Erythroblast (primary cell): ENCODE measurements around the gene TEX50.
"Not testable (repeated sequence)": the region's sequence is repeated elsewhere in the genome, so short reads cannot be mapped to it uniquely, and the experiment has no call there.

ENCODE experiments used
- DNase-seq, 2 experiments: peaks; one replicate each; lab custom pipeline; 2025; lab: John Stamatoyannopoulos, UW
- GATA1 ChIP-seq: IDR thresholded peaks from 2 replicates; pipeline ENCODE4 v1.6.1; 2011; ENCODE audit warnings: low read depth, mild to moderate bottlenecking, control low read depth, low read length, moderate library complexity
- POLR2A ChIP-seq: IDR thresholded peaks from 2 replicates; pipeline ENCODE4 v1.6.1; 2011; ENCODE audit warnings: mild to moderate bottlenecking, low read length

The TEX50 gene

GRCh38 chr1:173638043-173639021 lies 3.2 kb downstream of the TEX50 start:
- TF ChIP-seq GATA1 (no peak), POLR2A (no peak)
- DNase-seq, result no peak

GRCh38 chr1:173639102-173639501 lies 4.0 kb downstream of the TEX50 start:
- DNase-seq, result peak in 1 of 2 experiments; percentile 18

GRCh38 chr1:173642450-173643139 lies 7.5 kb downstream of the TEX50 start:
- not testable (repeated sequence) for DNase-seq

More at GRCh38 chr1:173639102-173639501, 4.0 kb downstream of the TEX50 start:
- no peak for TF ChIP-seq POLR2A

- TF ChIP-seq POLR2A (no peak), GATA1 (no peak)
- no peak for DNase-seq
These were observed 11.5 kb downstream of the TEX50 start for GRCh38 chr1:173646656-173647055.

GRCh38 chr1:173648880-173649605 lies 13.9 kb downstream of the TEX50 start:
- TF ChIP-seq GATA1 (no peak), POLR2A (no peak)
- no peak for DNase-seq

- no peak for TF ChIP-seq POLR2A
- no peak for TF ChIP-seq GATA1
- no peak for DNase-seq
These were observed 25.2 kb downstream of the TEX50 start for GRCh38 chr1:173660306-173660705.

- peak in 1 of 2 experiments; percentile 21 for DNase-seq
- no peak for TF ChIP-seq GATA1
- TF ChIP-seq POLR2A, result no peak
These were observed 26.1 kb downstream of the TEX50 start for GRCh38 chr1:173661271-173661670.

GRCh38 chr1:173661763-173662162 lies 26.6 kb downstream of the TEX50 start:
- TF ChIP-seq POLR2A (no peak), GATA1 (no peak)
- no peak for DNase-seq

GRCh38 chr1:173663159-173663558 lies 28.0 kb downstream of the TEX50 start:
- no peak for DNase-seq
- TF ChIP-seq GATA1 (no peak), POLR2A (no peak)

GRCh38 chr1:173666646-173667045 lies 31.5 kb downstream of the TEX50 start:
- TF ChIP-seq POLR2A (no peak), GATA1 (no peak)
- DNase-seq, result peak in 1 of 2 experiments; percentile 45

- DNase-seq, result peak; percentile 73 to 74
- TF ChIP-seq POLR2A (no peak), GATA1 (no peak)
These were observed 34.4 kb downstream of the TEX50 start, which contains the start of gene ANKRD45 for GRCh38 chr1:173669491-173669941. TSS of gene ANKRD45 (minus strand) at chr1:173669851. CDS start at chr1:173659418, 10,433 bp downstream.

- peak in 1 of 2 experiments; percentile 45 for DNase-seq
These were observed 39.4 kb downstream of the TEX50 start for GRCh38 chr1:173674496-173674895.

GRCh38 chr1:173680152-173680551 lies 45.0 kb downstream of the TEX50 start:
- not testable (repeated sequence) for DNase-seq

- DNase-seq, result no peak
- no peak for TF ChIP-seq GATA1
- TF ChIP-seq POLR2A, result no peak
These were observed 47.0 kb downstream of the TEX50 start for GRCh38 chr1:173682184-173682583.

GRCh38 chr1:173683838-173684237 lies 48.7 kb downstream of the TEX50 start:
- peak; percentile 23 to 38 for DNase-seq

- DNase-seq, result not testable (repeated sequence)
These were observed 50.0 kb downstream of the TEX50 start for GRCh38 chr1:173685121-173685520.
